ENCODE measurements around the gene SLC38A8.
A peak's percentile ranks its signal among the peaks of the same experiment; 100 is the strongest.

The SLC38A8 gene

GRCh38 chr16:83975590-83976260 is 66.9 kb downstream of the SLC38A8 start:
- peaks cover 11% of the 10 kb centered on the region for H3K9me3 ChIP-seq (ENCODE audit: control insufficient read depth, low read length)
- H3K4me1 ChIP-seq (ENCODE audit: control insufficient read depth, insufficient read depth, low read length, poor library complexity, severe bottlenecking), result no peaks in the 10 kb centered on the region
- 94 to 96% methylated on average over 13 to 15 of the region's 15 CpGs for WGBS, 2 experiments (ENCODE audit: insufficient coverage in 2 of 2)
- H3K27ac ChIP-seq (ENCODE audit: low read depth, low read length, severe bottlenecking), result no peak overlapping the region
- no peaks in the 10 kb centered on the region for H3K36me3 ChIP-seq (ENCODE audit: control insufficient read depth, insufficient read depth, low read length)
- H3K4me3 ChIP-seq (ENCODE audit: extremely low read depth, insufficient read depth, low read length, poor library complexity, severe bottlenecking), result no peak overlapping the region

GRCh38 chr16:83974475-83974874 is 68.1 kb downstream of the SLC38A8 start:
- Histone ChIP-seq H3K4me3 (ENCODE audit: extremely low read depth, insufficient read depth, low read length, poor library complexity, severe bottlenecking) (no peak overlapping the region), H3K4me1 (ENCODE audit: control insufficient read depth, insufficient read depth, low read length, poor library complexity, severe bottlenecking) (no peaks in the 10 kb centered on the region), H3K36me3 (ENCODE audit: control insufficient read depth, insufficient read depth, low read length) (no peaks in the 10 kb centered on the region), H3K27ac (ENCODE audit: low read depth, low read length, severe bottlenecking) (no peak overlapping the region), H3K9me3 (ENCODE audit: control insufficient read depth, low read length) (peaks cover 11% of the 10 kb centered on the region)
- WGBS, 2 experiments (ENCODE audit: insufficient coverage in 2 of 2), result 73 to 77% methylated on average over 3 to 6 of the region's 7 CpGs

- Histone ChIP-seq H3K4me3 (ENCODE audit: extremely low read depth, insufficient read depth, low read length, poor library complexity, severe bottlenecking) (no peak overlapping the region), H3K27ac (ENCODE audit: low read depth, low read length, severe bottlenecking) (no peak overlapping the region), H3K36me3 (ENCODE audit: control insufficient read depth, insufficient read depth, low read length) (no peaks in the 10 kb centered on the region), H3K9me3 (ENCODE audit: control insufficient read depth, low read length) (peaks cover 7% of the 10 kb centered on the region), H3K4me1 (ENCODE audit: control insufficient read depth, insufficient read depth, low read length, poor library complexity, severe bottlenecking) (no peaks in the 10 kb centered on the region)
- 91 to 96% methylated on average over 13 to 17 of the region's 22 CpGs for WGBS, 2 experiments (ENCODE audit: insufficient coverage in 2 of 2)
Measured at GRCh38 chr16:83973581-83974385, 68.8 kb downstream of the SLC38A8 start.

- Histone ChIP-seq H3K27ac (ENCODE audit: low read depth, low read length, severe bottlenecking) (no peak overlapping the region), H3K4me3 (ENCODE audit: extremely low read depth, insufficient read depth, low read length, poor library complexity, severe bottlenecking) (no peak overlapping the region), H3K36me3 (ENCODE audit: control insufficient read depth, insufficient read depth, low read length) (no peaks in the 10 kb centered on the region), H3K4me1 (ENCODE audit: control insufficient read depth, insufficient read depth, low read length, poor library complexity, severe bottlenecking) (no peaks in the 10 kb centered on the region), H3K9me3 (ENCODE audit: control insufficient read depth, low read length) (peaks cover under 1% of the 10 kb centered on the region)
- WGBS, 2 experiments (ENCODE audit: insufficient coverage in 2 of 2), result 95% methylated on average over 9 to 10 of the region's 10 CpGs
Measured at GRCh38 chr16:83973077-83973476, 69.5 kb downstream of the SLC38A8 start.

- Histone ChIP-seq H3K9me3 (ENCODE audit: control insufficient read depth, low read length) (no peaks in the 10 kb centered on the region), H3K36me3 (ENCODE audit: control insufficient read depth, insufficient read depth, low read length) (no peaks in the 10 kb centered on the region), H3K4me3 (ENCODE audit: extremely low read depth, insufficient read depth, low read length, poor library complexity, severe bottlenecking) (no peak overlapping the region), H3K4me1 (ENCODE audit: control insufficient read depth, insufficient read depth, low read length, poor library complexity, severe bottlenecking) (no peaks in the 10 kb centered on the region), H3K27ac (ENCODE audit: low read depth, low read length, severe bottlenecking) (no peak overlapping the region)
- 85 to 87% methylated on average over 19 of the region's 19 CpGs for WGBS, 2 experiments (ENCODE audit: insufficient coverage in 2 of 2)
Measured at GRCh38 chr16:83972256-83973008, 70.2 kb downstream of the SLC38A8 start.

- Histone ChIP-seq H3K4me3 (ENCODE audit: extremely low read depth, insufficient read depth, low read length, poor library complexity, severe bottlenecking) (no peak overlapping the region), H3K27ac (ENCODE audit: low read depth, low read length, severe bottlenecking) (no peak overlapping the region), H3K36me3 (ENCODE audit: control insufficient read depth, insufficient read depth, low read length) (no peaks in the 10 kb centered on the region), H3K4me1 (ENCODE audit: control insufficient read depth, insufficient read depth, low read length, poor library complexity, severe bottlenecking) (no peaks in the 10 kb centered on the region), H3K9me3 (ENCODE audit: control insufficient read depth, low read length) (no peaks in the 10 kb centered on the region)
- 88 to 90% methylated on average over 17 to 25 of the region's 27 CpGs for WGBS, 2 experiments (ENCODE audit: insufficient coverage in 2 of 2)
Measured at GRCh38 chr16:83971165-83972130, 71.1 kb downstream of the SLC38A8 start.

- no peak overlapping the region for H3K4me3 ChIP-seq (ENCODE audit: extremely low read depth, insufficient read depth, low read length, poor library complexity, severe bottlenecking)
- 75 to 94% methylated on average over 2 of the region's 6 CpGs for WGBS, 2 experiments (ENCODE audit: insufficient coverage in 2 of 2)
Measured at GRCh38 chr16:83970430-83970815, 72.2 kb downstream of the SLC38A8 start.

GRCh38 chr16:83969771-83970429 is 72.7 kb downstream of the SLC38A8 start:
- WGBS, 2 experiments (ENCODE audit: insufficient coverage in 2 of 2), result 72 to 93% methylated on average over 3 to 7 of the region's 18 CpGs
- H3K36me3 ChIP-seq (ENCODE audit: control insufficient read depth, insufficient read depth, low read length), result no peaks in the 10 kb centered on the region
- no peaks in the 10 kb centered on the region for H3K9me3 ChIP-seq (ENCODE audit: control insufficient read depth, low read length)
- H3K4me3 ChIP-seq (ENCODE audit: extremely low read depth, insufficient read depth, low read length, poor library complexity, severe bottlenecking), result no peak overlapping the region
- no peak overlapping the region for H3K27ac ChIP-seq (ENCODE audit: low read depth, low read length, severe bottlenecking)
- H3K4me1 ChIP-seq (ENCODE audit: control insufficient read depth, insufficient read depth, low read length, poor library complexity, severe bottlenecking), result no peaks in the 10 kb centered on the region

More at GRCh38 chr16:83970430-83970815, 72.2 kb downstream of the SLC38A8 start:
- Histone ChIP-seq H3K36me3 (ENCODE audit: control insufficient read depth, insufficient read depth, low read length) (no peaks in the 10 kb centered on the region), H3K4me1 (ENCODE audit: control insufficient read depth, insufficient read depth, low read length, poor library complexity, severe bottlenecking) (no peaks in the 10 kb centered on the region), H3K9me3 (ENCODE audit: control insufficient read depth, low read length) (no peaks in the 10 kb centered on the region), H3K27ac (ENCODE audit: low read depth, low read length, severe bottlenecking) (no peak overlapping the region)

- H3K36me3 ChIP-seq (ENCODE audit: control insufficient read depth, insufficient read depth, low read length), result no peaks in the 10 kb centered on the region
- H3K27ac ChIP-seq (ENCODE audit: low read depth, low read length, severe bottlenecking), result no peak overlapping the region
- no peaks in the 10 kb centered on the region for H3K9me3 ChIP-seq (ENCODE audit: control insufficient read depth, low read length)
- 3 to 8% methylated on average over 30 to 41 of the region's 45 CpGs for WGBS, 2 experiments (ENCODE audit: insufficient coverage in 2 of 2)
- H3K4me3 ChIP-seq (ENCODE audit: extremely low read depth, insufficient read depth, low read length, poor library complexity, severe bottlenecking), result peak overlapping the region; percentile 27
- no peaks in the 10 kb centered on the region for H3K4me1 ChIP-seq (ENCODE audit: control insufficient read depth, insufficient read depth, low read length, poor library complexity, severe bottlenecking)
Measured at GRCh38 chr16:83968891-83969649, 73.5 kb downstream of the SLC38A8 start.
